NB4 (cell line): ENCODE measurements around the gene CREB3L1.

ENCODE experiments used
- DNase-seq: peaks from one replicate; pipeline ENCODE4 v3.0.0; 2010; ENCODE audit warnings: low read depth
- H3K4me3 ChIP-seq: one replicate; pipeline ENCODE4 v1.5.1; 2011; ENCODE audit warnings: mild to moderate bottlenecking, low read depth, low read length, moderate library complexity
- MYC ChIP-seq: IDR thresholded peaks from 2 replicates; pipeline ENCODE4 v1.6.1; 2011; ENCODE audit warnings: low read depth, low read length
- POLR2A ChIP-seq: IDR thresholded peaks from 2 replicates; pipeline ENCODE4 v1.6.1; 2011; ENCODE audit warnings: mild to moderate bottlenecking; ENCODE audit not compliant: insufficient read length; ENCODE audit errors: extremely low read depth
- TF ChIP-seq, protein P1 (sequence below): IDR thresholded peaks from one replicate; pipeline ENCODE4 v1.5.1; 2012; ENCODE audit warnings: low read depth, low read length
- TF ChIP-seq, protein P2 (sequence below): IDR thresholded peaks from 2 replicates; pipeline ENCODE4 v1.6.1; 2011; ENCODE audit warnings: low read depth, low read length

Gene CREB3L1

DNA sequence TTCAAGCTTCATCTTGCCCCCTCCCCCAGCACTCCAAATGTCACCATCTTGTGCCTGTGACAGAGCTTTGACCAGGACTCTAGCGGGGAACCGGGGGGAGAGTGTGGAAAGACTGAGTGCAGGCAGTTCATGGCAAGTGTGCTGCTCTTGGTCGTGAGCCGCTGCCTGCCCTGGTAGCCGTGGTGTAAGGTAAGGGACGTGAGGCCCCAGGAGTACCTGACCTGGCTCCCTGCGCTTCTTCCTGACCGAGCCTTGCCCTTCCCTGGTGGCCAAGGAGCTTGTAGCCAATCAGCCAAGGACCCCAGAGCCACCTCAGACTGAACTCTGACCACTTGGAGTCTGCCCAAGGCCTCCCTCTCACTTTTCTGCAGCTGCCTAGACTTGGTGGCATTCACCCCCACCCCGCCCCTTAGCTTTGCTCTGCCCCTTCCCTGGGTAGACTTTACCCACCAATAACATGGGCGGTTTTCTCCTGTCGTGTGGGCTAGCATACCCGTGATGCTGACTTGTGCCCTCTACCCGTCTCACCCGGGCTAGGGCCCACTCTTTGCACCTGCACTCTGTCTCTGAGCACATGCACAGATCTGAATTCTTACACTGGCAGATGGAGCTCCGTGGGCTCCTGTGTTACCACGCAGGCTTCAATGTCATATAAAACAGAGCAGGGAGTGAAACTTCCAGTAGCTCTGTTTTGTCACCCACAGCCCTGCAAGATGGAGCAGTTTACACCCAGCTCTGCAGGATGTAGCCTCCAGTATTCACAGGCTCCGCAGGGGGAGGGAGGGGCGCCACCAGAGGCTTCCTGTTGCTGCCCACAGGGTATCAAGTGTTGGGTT, 71.3 kb downstream of the CREB3L1 start:
- H3K4me3 ChIP-seq: peak overlapping the region; percentile 70
- TF ChIP-seq, protein P1, sequence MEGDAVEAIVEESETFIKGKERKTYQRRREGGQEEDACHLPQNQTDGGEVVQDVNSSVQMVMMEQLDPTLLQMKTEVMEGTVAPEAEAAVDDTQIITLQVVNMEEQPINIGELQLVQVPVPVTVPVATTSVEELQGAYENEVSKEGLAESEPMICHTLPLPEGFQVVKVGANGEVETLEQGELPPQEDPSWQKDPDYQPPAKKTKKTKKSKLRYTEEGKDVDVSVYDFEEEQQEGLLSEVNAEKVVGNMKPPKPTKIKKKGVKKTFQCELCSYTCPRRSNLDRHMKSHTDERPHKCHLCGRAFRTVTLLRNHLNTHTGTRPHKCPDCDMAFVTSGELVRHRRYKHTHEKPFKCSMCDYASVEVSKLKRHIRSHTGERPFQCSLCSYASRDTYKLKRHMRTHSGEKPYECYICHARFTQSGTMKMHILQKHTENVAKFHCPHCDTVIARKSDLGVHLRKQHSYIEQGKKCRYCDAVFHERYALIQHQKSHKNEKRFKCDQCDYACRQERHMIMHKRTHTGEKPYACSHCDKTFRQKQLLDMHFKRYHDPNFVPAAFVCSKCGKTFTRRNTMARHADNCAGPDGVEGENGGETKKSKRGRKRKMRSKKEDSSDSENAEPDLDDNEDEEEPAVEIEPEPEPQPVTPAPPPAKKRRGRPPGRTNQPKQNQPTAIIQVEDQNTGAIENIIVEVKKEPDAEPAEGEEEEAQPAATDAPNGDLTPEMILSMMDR: no peak
- TF ChIP-seq POLR2A: no peak
- no peak for TF ChIP-seq MYC
- TF ChIP-seq, protein P2, sequence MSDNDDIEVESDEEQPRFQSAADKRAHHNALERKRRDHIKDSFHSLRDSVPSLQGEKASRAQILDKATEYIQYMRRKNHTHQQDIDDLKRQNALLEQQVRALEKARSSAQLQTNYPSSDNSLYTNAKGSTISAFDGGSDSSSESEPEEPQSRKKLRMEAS: no peak
- DNase-seq: peak; percentile 76

DNA sequence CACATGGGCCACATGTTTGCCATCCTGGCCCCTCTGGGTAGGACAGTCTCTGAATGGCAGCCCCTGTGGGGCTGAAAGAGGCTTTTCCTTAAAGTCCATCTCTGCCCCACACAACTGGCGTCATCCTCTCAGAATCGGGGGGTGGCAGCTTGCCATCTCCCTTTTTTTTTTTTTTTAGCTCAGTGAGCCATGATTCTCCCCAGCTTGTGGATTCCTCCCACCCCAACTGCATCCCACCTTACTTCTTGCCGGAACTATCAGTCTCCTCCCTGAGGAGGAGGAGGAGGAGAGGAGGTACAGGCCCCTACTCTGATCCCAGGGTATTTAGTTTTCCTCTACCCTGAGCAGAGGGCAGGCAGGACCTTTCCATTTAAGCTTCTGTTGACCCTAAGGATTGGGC, 73.2 kb downstream of the CREB3L1 start:
- TF ChIP-seq, protein P1: no peak
- TF ChIP-seq MYC: no peak
- TF ChIP-seq, protein P2: no peak
- no peak for TF ChIP-seq POLR2A
- no peak for DNase-seq
- no peak overlapping the region for H3K4me3 ChIP-seq

DNA sequence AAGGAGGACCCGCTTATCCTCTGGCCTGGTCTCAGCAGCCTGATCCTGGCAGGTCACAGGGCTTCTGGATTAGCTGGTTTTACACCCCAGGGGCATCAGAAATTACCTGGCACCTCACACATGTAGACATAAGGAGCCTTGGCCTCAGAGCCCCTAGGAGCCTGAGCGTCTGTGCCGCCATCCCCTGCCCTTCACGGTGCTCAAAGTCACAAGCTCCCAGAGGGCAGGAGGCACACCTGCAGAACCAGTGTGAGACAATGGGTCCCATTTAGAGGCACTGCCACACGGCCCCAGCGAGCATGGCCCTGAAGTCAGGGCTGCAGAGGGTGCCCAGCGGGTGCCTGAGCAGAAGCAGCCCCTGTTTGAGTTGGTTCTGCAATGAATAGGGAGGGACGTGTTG, 73.7 kb downstream of the CREB3L1 start:
- H3K4me3 ChIP-seq: no peak overlapping the region
- TF ChIP-seq, protein P1: no peak
- TF ChIP-seq, protein P2: no peak
- TF ChIP-seq MYC (no peak), POLR2A (no peak)
- no peak for DNase-seq

DNA sequence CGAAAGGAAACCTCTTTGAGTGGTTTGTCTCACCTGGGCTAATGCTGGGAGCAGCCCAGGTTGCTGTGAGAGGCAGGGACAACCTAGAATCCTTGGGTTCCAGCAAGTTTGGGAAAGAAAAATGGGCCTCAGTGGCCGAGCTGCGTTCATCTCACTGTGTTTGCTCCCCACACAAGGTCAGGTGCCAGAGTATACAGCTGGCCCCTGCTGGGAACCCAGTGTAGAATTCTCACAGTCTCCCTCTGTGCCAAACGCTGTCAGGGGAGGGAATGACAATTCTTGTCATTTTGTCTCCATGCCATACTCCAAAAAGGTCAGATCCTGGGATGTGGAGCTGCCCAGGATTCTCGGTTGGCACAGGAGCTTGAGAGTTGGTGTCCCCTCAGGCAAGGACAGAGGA, 74.1 kb downstream of the CREB3L1 start:
- no peak for TF ChIP-seq MYC
- TF ChIP-seq, protein P2: no peak
- TF ChIP-seq, protein P1: no peak
- no peak for TF ChIP-seq POLR2A
- H3K4me3 ChIP-seq: no peak overlapping the region
- DNase-seq: no peak

DNA sequence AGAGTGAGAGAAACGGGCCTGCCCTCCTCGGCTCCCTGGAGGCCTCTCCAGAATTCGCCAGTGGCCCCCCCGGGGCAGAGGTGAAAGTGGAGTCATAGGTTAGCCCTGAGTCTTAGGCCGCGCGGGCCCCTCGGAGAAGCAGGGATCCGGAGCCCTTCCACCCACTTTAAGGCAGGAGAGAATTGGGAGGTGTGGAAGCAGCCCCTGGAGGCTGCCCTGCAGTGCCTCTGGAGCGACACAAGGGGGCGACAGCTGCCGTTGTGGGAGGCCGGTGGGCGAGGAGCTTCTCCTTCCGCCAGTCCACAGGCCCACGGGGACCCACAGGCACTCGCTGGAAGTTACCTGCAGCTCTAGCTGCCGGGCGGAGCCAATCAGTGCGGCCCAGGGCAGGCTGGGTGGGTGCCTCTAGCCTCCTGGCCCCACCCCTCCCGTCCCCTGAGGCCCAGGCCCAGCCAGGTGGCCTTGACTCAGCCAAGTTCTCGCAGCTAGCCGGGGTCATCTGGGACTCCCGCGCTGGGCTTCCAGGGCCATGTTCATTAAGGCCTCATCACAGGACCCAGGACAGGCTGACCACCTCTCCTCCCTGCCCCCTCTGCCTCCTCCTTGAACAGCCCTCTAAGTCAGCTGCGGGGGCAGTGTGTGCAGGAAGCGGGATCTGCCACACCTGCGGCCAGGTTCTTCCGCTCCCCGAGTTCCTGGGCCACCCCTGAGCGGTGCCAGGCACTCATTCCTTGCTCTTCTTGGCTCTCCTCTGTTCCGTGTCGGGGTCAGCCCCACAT, 74.8 kb downstream of the CREB3L1 start:
- TF ChIP-seq, protein P2: 0 out of 2 replicates have a peak, but pooled peaks have one; percentile 12
- no peak for TF ChIP-seq POLR2A
- TF ChIP-seq, protein P1: peak; percentile 92
- no peak for TF ChIP-seq MYC
- peak; percentile 76 for DNase-seq
- no peak overlapping the region for H3K4me3 ChIP-seq
